Panc1 (cell line): Measurements from ENCODE around the gene AGAP1.

Experiments used
- CTCF ChIP-seq: fragments of 450-650 bp; IDR thresholded peaks from 2 replicates; pipeline ENCODE4 v1.5.1; 2017; ENCODE audit warnings: mild to moderate bottlenecking
- REST ChIP-seq, 2 experiments: IDR thresholded peaks; 2 replicates each; pipeline ENCODE4 v1.6.1; 2011 to 2012; ENCODE audit warnings: low read depth in 2 of 2, control low read depth in 1 of 2, low read length in 1 of 2, mild to moderate bottlenecking in 1 of 2, moderate library complexity in 1 of 2; ENCODE audit not compliant: insufficient read depth in 1 of 2

- TF ChIP-seq REST (IDR thresholded peaks at IDR 0.05; ENCODE audit: insufficient read depth in 1 of 2, low read depth in 2 of 2, low read length in 1 of 2) (no peak), CTCF (no peak)
These were observed 90.2 kb downstream of the AGAP1 start for GRCh38 chr2:235583925-235584637.
